ENCODE data around the gene ARSJ. TPM values are rescaled to one million over a fixed set of nuclear protein-coding genes. Genes with fewer than 3 reads are reported as not detected.

Gene ARSJ
- total and polyA plus RNA-seq, 7 donors, result 0.03 to 0.35 (median 0.21) TPM

- H3K27ac ChIP-seq, result no peak overlapping the region
- DNase-seq, result no peak
- H3K27me3 ChIP-seq (ENCODE audit: insufficient read depth in 3 of 3, low read length in 2 of 3), result no peaks in the 10 kb centered on the region
- H3K36me3 ChIP-seq (ENCODE audit: insufficient read depth in 1 of 2, low read depth in 1 of 2), result no peaks in the 10 kb centered on the region
- H3K4me1 ChIP-seq, result no peaks in the 10 kb centered on the region
- no peak overlapping the region for H3K4me3 ChIP-seq
- intact Hi-C loops (cut with DNase I), result no loop called here
- no peak for ATAC-seq
- WGBS, 3 donors, result 80 to 91% (median 87%) methylated on average over 1 of the region's 1 CpG
- no peaks in the 10 kb centered on the region for H3K9me3 ChIP-seq
- no peak for TF ChIP-seq CTCF (IDR thresholded peaks at IDR 0.05)
Observed at GRCh38 chr4:113998531-113998930, 19.1 kb upstream of the ARSJ start.

GRCh38 chr4:113998079-113998478 is 18.6 kb upstream of the ARSJ start:
- H3K27ac ChIP-seq, result no peak overlapping the region
- no peaks in the 10 kb centered on the region for H3K9me3 ChIP-seq
- H3K27me3 ChIP-seq (ENCODE audit: insufficient read depth in 3 of 3, low read length in 2 of 3), result no peaks in the 10 kb centered on the region
- WGBS, 3 donors, result 79 to 81% (median 79%) methylated on average over 5 of the region's 5 CpGs
- no peak for TF ChIP-seq CTCF (IDR thresholded peaks at IDR 0.05)
- H3K4me3 ChIP-seq, result no peak overlapping the region
- no peaks in the 10 kb centered on the region for H3K36me3 ChIP-seq (ENCODE audit: insufficient read depth in 1 of 2, low read depth in 1 of 2)
- ATAC-seq, result no peak
- intact Hi-C loops (cut with DNase I), result no loop called here
- H3K4me1 ChIP-seq, result no peaks in the 10 kb centered on the region
- no peak for DNase-seq

- H3K9me3 ChIP-seq, result no peaks in the 10 kb centered on the region
- WGBS, 3 donors, result 98 to 100% (median 98%) methylated on average over 1 of the region's 1 CpG
- no peak overlapping the region for H3K27ac ChIP-seq
- intact Hi-C loops (cut with DNase I), result no loop called here
- no peaks in the 10 kb centered on the region for H3K4me1 ChIP-seq
- H3K36me3 ChIP-seq (ENCODE audit: insufficient read depth in 1 of 2, low read depth in 1 of 2), result no peaks in the 10 kb centered on the region
- H3K4me3 ChIP-seq, result no peak overlapping the region
- H3K27me3 ChIP-seq (ENCODE audit: insufficient read depth in 3 of 3, low read length in 2 of 3), result no peaks in the 10 kb centered on the region
- no peak for DNase-seq
- no peak for ATAC-seq
- TF ChIP-seq CTCF (IDR thresholded peaks at IDR 0.05), result no peak
Observed at GRCh38 chr4:113997206-113997605, 17.8 kb upstream of the ARSJ start.

GRCh38 chr4:113996599-113997177 is 17.2 kb upstream of the ARSJ start:
- no peaks in the 10 kb centered on the region for H3K9me3 ChIP-seq
- no peak for TF ChIP-seq CTCF (IDR thresholded peaks at IDR 0.05)
- H3K36me3 ChIP-seq (ENCODE audit: insufficient read depth in 1 of 2, low read depth in 1 of 2), result no peaks in the 10 kb centered on the region
- H3K27ac ChIP-seq, result no peak overlapping the region
- DNase-seq (no peak), ATAC-seq (no peak)
- 72 to 82% (median 75%) methylated on average over 4 of the region's 4 CpGs for WGBS, 3 donors
- intact Hi-C loops (cut with DNase I), result no loop called here
- H3K27me3 ChIP-seq (ENCODE audit: insufficient read depth in 3 of 3, low read length in 2 of 3), result no peaks in the 10 kb centered on the region
- no peaks in the 10 kb centered on the region for H3K4me1 ChIP-seq
- H3K4me3 ChIP-seq, result no peak overlapping the region

GRCh38 chr4:113993887-113994286 is 14.4 kb upstream of the ARSJ start:
- Histone ChIP-seq H3K4me1 (no peaks in the 10 kb centered on the region), H3K36me3 (ENCODE audit: insufficient read depth in 1 of 2, low read depth in 1 of 2) (no peaks in the 10 kb centered on the region), H3K4me3 (no peak overlapping the region), H3K27ac (no peak overlapping the region), H3K9me3 (no peaks in the 10 kb centered on the region), H3K27me3 (ENCODE audit: insufficient read depth in 3 of 3, low read length in 2 of 3) (no peaks in the 10 kb centered on the region)
- ATAC-seq (no peak), DNase-seq (no peak)
- no peak for TF ChIP-seq CTCF (IDR thresholded peaks at IDR 0.05)
- intact Hi-C loops (cut with DNase I), result no loop called here

Data from psoas muscle (tissue), 8 donors.